Endodermal cell (in vitro differentiated cells): ENCODE results near the gene RPL22L1. TPM values are rescaled to one million over a fixed set of nuclear protein-coding genes. Genes with fewer than 3 reads are reported as not detected.
A peak's percentile ranks its signal among the peaks of the same experiment; 100 is the strongest.

ENCODE experiments used
- DNase-seq: peaks from one replicate; pipeline ENCODE4 v3.0.0-alpha.2; 2017
- H3K27ac ChIP-seq: 2 replicates; pipeline ENCODE4 v1.5.1; 2013; ENCODE audit warnings: mild to moderate bottlenecking, low read depth, low read length, moderate library complexity
- H3K27me3 ChIP-seq: 2 replicates; pipeline ENCODE4 v1.6.1; 2013; ENCODE audit warnings: mild to moderate bottlenecking, low read length, moderate library complexity; ENCODE audit not compliant: insufficient read depth, control insufficient read depth, poor library complexity, severe bottlenecking
- H3K36me3 ChIP-seq: 2 replicates; pipeline ENCODE4 v1.7.0; 2013; ENCODE audit warnings: mild to moderate bottlenecking, low read length, moderate library complexity; ENCODE audit not compliant: control insufficient read depth, insufficient read depth
- H3K4me1 ChIP-seq: one replicate; pipeline ENCODE4 v1.7.0; 2013; ENCODE audit warnings: low read length; ENCODE audit not compliant: control insufficient read depth, insufficient read depth
- H3K4me3 ChIP-seq: 2 replicates; pipeline ENCODE4 v1.5.1; 2013; ENCODE audit warnings: mild to moderate bottlenecking, low read length, moderate library complexity
- H3K9ac ChIP-seq: 2 replicates; pipeline ENCODE4 v1.6.1; 2013; ENCODE audit warnings: mild to moderate bottlenecking, low read length, moderate library complexity; ENCODE audit not compliant: poor library complexity, severe bottlenecking; ENCODE audit errors: extremely low read depth
- H3K9me3 ChIP-seq: 2 replicates; pipeline ENCODE4 v1.6.1; 2013; ENCODE audit warnings: mild to moderate bottlenecking, low read length, moderate library complexity; ENCODE audit not compliant: control insufficient read depth
- H3K27ac Mint-ChIP-seq: 2 replicates; pipeline ENCODE4 v1.8.0; 2020; ENCODE audit warnings: mixed read lengths
- H3K27me3 Mint-ChIP-seq: 2 replicates; pipeline ENCODE4 v1.8.0; 2021; ENCODE audit warnings: mild to moderate bottlenecking, mixed read lengths; ENCODE audit not compliant: insufficient read depth
- H3K36me3 Mint-ChIP-seq: 2 replicates; pipeline ENCODE4 v1.8.0; 2020; ENCODE audit warnings: low read depth, mixed read lengths
- H3K4me1 Mint-ChIP-seq: 2 replicates; pipeline ENCODE4 v1.8.0; 2020; ENCODE audit warnings: mixed read lengths
- H3K4me3 Mint-ChIP-seq: 2 replicates; pipeline ENCODE4 v1.8.0; 2020; ENCODE audit warnings: mild to moderate bottlenecking, moderate library complexity, mixed read lengths
- H3K9me3 Mint-ChIP-seq: 2 replicates; pipeline ENCODE4 v1.8.0; 2020; ENCODE audit warnings: mild to moderate bottlenecking, mixed read lengths
- WGBS, 2 experiments: methylation state at CpG; one replicate each; pipeline versions ENCODE4 v1.1.5 to v1.1.7; 2013; ENCODE audit warnings: missing lambda C conversion rate in 2 of 2, mixed read lengths in 1 of 2; ENCODE audit not compliant: insufficient coverage in 1 of 2, insufficient read length in 1 of 2; 5-methylcytosine and 5-hydroxymethylcytosine counted together
- total RNA-seq, 2 donors: library from RNA; stranded (reverse); fragmentation: NEBNext Ultra II Directional in 1 of 2; extraction: Animal tissue kit (Norgen Biotek cat#: 25700) in 1 of 2; gene quantifications; 2 replicates in 1 of 2; 3 replicates in 1 of 2; pipeline ENCODE4 v1.2.1, GENCODE V29; 2021
- TF ChIP-seq, protein P1 (sequence below): fragments of 200-600 bp; sonication (generic); conservative IDR thresholded peaks from 2 replicates; pipeline ENCODE4 v1.5.0; 2021; ENCODE audit warnings: antibody characterized with exemption, mild to moderate bottlenecking

The RPL22L1 gene
- total RNA-seq, 2 donors from 2014 or later, result 98.0 to 119 TPM

DNA sequence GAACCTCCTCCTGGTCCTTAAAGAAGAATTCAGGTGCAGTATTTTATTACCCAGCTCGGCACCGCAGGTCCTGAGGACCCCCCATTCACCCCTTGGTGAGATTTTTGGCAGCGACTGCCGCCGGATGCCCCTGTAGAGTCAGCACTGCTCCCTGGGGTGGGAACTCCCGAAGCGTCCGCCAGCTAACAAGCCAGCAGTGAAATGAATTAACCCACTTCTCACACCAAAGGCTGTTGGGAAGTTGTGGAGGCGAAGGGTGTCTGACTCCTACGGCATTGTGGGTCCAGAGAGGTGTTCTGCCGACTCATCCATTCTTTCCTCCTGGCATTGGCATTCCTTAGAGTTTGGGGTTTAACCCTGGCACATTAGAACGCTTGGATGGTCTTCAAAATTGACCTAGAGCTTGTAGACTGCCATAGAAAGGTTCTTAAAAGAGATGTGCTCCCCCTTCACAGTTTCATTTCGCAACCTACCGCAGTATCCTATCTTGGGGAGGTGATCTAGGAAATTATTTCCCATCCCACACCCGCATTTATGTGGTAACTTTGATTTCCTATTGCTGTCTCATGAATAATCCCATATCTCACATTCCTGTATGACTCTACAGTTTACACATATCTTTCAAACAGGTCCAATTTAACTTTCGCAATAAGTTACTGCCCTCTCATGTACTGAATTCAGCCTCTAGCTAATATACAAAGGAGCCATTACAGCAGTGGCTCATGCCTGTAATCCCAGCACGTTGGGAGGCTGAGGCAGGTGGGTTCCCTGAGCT is 39.3 kb upstream of the RPL22L1 start:
- TF ChIP-seq, protein P1, sequence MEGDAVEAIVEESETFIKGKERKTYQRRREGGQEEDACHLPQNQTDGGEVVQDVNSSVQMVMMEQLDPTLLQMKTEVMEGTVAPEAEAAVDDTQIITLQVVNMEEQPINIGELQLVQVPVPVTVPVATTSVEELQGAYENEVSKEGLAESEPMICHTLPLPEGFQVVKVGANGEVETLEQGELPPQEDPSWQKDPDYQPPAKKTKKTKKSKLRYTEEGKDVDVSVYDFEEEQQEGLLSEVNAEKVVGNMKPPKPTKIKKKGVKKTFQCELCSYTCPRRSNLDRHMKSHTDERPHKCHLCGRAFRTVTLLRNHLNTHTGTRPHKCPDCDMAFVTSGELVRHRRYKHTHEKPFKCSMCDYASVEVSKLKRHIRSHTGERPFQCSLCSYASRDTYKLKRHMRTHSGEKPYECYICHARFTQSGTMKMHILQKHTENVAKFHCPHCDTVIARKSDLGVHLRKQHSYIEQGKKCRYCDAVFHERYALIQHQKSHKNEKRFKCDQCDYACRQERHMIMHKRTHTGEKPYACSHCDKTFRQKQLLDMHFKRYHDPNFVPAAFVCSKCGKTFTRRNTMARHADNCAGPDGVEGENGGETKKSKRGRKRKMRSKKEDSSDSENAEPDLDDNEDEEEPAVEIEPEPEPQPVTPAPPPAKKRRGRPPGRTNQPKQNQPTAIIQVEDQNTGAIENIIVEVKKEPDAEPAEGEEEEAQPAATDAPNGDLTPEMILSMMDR, result no peak
- Mint-ChIP-seq H3K4me1 (peaks cover 19% of the 10 kb centered on the region), H3K9me3 (peaks cover 30% of the 10 kb centered on the region), H3K27ac (no peak overlapping the region), H3K27me3 (peaks cover 27% of the 10 kb centered on the region), H3K4me3 (peak overlapping the region; percentile 84), H3K36me3 (no peaks in the 10 kb centered on the region)
- Histone ChIP-seq H3K9ac (no peak overlapping the region), H3K27ac (no peak overlapping the region), H3K27me3 (peaks cover 17% of the 10 kb centered on the region), H3K36me3 (no peaks in the 10 kb centered on the region), H3K9me3 (peaks cover 25% of the 10 kb centered on the region), H3K4me3 (peak overlapping the region; percentile 88), H3K4me1 (no peaks in the 10 kb centered on the region)
- 97% methylated on average over 9 to 17 of the region's 17 CpGs for WGBS, 2 experiments
- DNase-seq, result no peak

DNA sequence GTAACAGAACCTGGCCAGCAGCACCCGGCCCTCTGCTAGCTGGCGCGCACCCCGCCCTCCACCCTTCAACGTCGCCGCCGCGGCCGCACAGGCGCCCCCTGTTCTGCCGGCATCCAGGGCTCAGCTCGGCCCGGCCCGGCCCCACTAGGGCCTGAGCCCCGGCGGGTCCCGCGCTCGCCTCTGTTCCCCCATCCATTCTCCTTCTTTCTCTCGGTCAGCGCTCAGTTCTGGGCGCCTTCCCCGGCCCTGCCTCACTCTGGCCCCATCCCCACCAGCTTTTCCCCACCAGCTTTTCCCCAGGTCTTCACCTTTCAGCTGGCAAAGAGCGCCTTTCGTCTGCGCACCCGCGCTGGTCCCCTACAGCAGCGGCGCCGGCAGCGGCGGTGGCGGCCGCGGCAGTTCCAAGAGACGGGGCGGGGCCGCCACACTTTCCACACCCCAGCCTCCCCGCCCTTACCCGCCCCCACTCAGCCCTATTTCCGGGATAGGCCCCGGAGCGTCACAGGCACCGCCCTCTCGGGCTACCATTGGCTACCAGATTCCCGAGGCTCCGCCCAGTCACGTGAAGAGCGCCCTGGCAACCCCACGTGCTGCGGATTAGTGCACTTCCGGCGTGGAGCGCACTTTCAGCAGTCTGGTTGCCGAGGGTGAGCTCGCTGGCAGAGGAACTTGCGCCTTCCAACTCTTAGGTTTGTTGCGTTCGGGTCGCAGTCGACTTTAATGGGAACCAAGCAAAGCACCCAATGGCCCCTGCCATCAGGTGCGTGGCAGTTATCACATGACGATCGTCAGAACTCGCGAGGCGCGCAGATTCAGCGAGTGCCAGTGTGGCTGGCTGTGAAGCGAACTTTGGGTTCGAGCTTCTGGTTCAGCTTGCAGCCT is 38.5 kb upstream of the RPL22L1 start, which contains the start of gene EIF5A2:
TSS of gene EIF5A2 (minus strand) at position 403 of the 882 bp plus-strand sequence. CDS start 831 bp downstream, outside the sequence.
- Mint-ChIP-seq H3K9me3 (peaks cover 30% of the 10 kb centered on the region), H3K27ac (peak within 1 kb of the TSS; percentile 83), H3K4me1 (peaks cover 13% of the 10 kb centered on the region), H3K36me3 (no peaks in the 10 kb centered on the region), H3K4me3 (peak within 1 kb of the TSS; percentile 84), H3K27me3 (peaks cover 27% of the 10 kb centered on the region)
- DNase-seq, result peak; percentile 98
- Histone ChIP-seq H3K9me3 (peaks cover 25% of the 10 kb centered on the region), H3K27ac (no peak within 1 kb of the TSS), H3K4me3 (peak within 1 kb of the TSS; percentile 88), H3K4me1 (no peaks in the 10 kb centered on the region), H3K9ac (peak within 1 kb of the TSS; percentile 27), H3K27me3 (peaks cover 17% of the 10 kb centered on the region), H3K36me3 (no peaks in the 10 kb centered on the region)
- TF ChIP-seq, protein P1, result no peak
- 24 to 51% methylated on average over 31 to 73 of the region's 73 CpGs for WGBS, 2 experiments

DNA sequence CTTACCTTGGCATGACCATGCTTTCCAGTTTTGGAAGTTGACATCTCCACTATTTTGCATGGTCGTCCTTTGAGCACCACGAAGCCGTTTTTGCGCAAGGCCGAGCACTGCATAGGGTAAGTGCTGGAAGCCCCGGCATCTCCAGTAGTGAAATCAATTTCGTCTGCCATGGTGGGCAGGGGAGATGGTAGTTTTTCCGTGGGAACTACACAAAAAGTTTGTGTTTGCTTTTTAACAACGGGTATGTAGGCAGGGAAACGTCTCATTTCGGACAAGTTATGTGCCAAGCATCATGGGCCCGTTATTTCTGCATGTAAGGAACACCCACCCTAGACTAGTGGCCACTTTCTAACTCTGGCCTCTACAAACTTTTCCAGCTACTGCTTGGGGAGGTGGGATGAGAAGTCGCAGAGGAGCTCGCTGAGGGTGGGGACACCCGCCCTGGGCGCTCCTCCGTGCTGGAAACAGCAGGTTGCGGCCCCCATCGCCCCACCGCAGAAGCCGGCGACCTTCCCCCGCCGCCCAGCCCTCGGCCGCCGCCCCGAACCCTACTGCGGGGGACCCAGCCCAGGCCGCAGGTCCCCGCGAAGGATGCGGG is 37.7 kb upstream of the RPL22L1 start:
- Histone ChIP-seq H3K4me1 (no peaks in the 10 kb centered on the region), H3K9me3 (peaks cover 25% of the 10 kb centered on the region), H3K4me3 (peak overlapping the region; percentile 88), H3K27ac (no peak overlapping the region), H3K27me3 (peaks cover 17% of the 10 kb centered on the region), H3K9ac (peak overlapping the region; percentile 27), H3K36me3 (no peaks in the 10 kb centered on the region)
- Mint-ChIP-seq H3K36me3 (peaks cover 5% of the 10 kb centered on the region), H3K4me3 (peak overlapping the region; percentile 84), H3K27me3 (peaks cover 27% of the 10 kb centered on the region), H3K4me1 (peaks cover 13% of the 10 kb centered on the region), H3K9me3 (peaks cover 30% of the 10 kb centered on the region), H3K27ac (no peak overlapping the region)
- TF ChIP-seq, protein P1, result no peak
- 6 to 7% methylated on average over 16 to 33 of the region's 33 CpGs for WGBS, 2 experiments
- peak; percentile 58 for DNase-seq
